Natural killer cell (primary cell): Measurements from ENCODE around the gene WNT8B. TPM values are rescaled to one million over a fixed set of nuclear protein-coding genes. Genes with fewer than 3 reads are reported as not detected.

Experiments used
- ATAC-seq, 3 donors: fragments of 150-1000 bp in 2 of 3; fragments of 200-7000 bp in 1 of 3; cut with Tn5 transposase; 1 replicate in 1 of 3; 2 replicates in 2 of 3; pipeline ENCODE4 v1.10.0; 2021; ENCODE audit warnings: mild to moderate bottlenecking in 2 of 3, moderate library complexity in 2 of 3
- DNase-seq, 2 donors: peaks; one replicate each; pipeline versions ENCODE4 v3.0.0 to v3.0.0-alpha.2; 2013 to 2021; ENCODE audit warnings: mixed read lengths in 1 of 2
- H3K27ac ChIP-seq: one replicate; pipeline ENCODE4 v1.5.1; 2013; ENCODE audit warnings: mild to moderate bottlenecking, low read length
- H3K27me3 ChIP-seq: one replicate; pipeline ENCODE4 v1.6.1; 2013; ENCODE audit warnings: low read length; ENCODE audit not compliant: control insufficient read depth, insufficient read depth
- H3K36me3 ChIP-seq: one replicate; pipeline ENCODE4 v1.6.1; 2013; ENCODE audit warnings: low read length; ENCODE audit not compliant: control insufficient read depth, insufficient read depth
- H3K4me1 ChIP-seq: one replicate; pipeline ENCODE4 v1.6.1; 2013; ENCODE audit warnings: low read length; ENCODE audit not compliant: control insufficient read depth, insufficient read depth
- H3K4me3 ChIP-seq: one replicate; pipeline ENCODE4 v1.5.1; 2013; ENCODE audit warnings: low read length
- H3K9me3 ChIP-seq: one replicate; pipeline ENCODE4 v1.6.1; 2013; ENCODE audit warnings: low read length; ENCODE audit not compliant: control insufficient read depth, insufficient read depth
- H3K27ac Mint-ChIP-seq, 2 donors: one replicate each; pipeline ENCODE4 v1.8.0; 2022; ENCODE audit warnings: mild to moderate bottlenecking in 2 of 2, mixed read lengths in 2 of 2, moderate library complexity in 1 of 2
- H3K27me3 Mint-ChIP-seq, 2 donors: one replicate each; pipeline ENCODE4 v1.8.0; 2022; ENCODE audit warnings: low read depth in 2 of 2, mixed read lengths in 2 of 2
- H3K36me3 Mint-ChIP-seq: one replicate; pipeline ENCODE4 v1.8.0; 2022; ENCODE audit warnings: mixed read lengths
- H3K4me1 Mint-ChIP-seq, 2 donors: one replicate each; pipeline ENCODE4 v1.8.0; 2022; ENCODE audit warnings: mixed read lengths in 2 of 2
- H3K4me3 Mint-ChIP-seq: one replicate; pipeline ENCODE4 v1.8.0; 2022; ENCODE audit warnings: mild to moderate bottlenecking, moderate library complexity, mixed read lengths
- H3K9me3 Mint-ChIP-seq, 2 donors: one replicate each; pipeline ENCODE4 v1.8.0; 2022; ENCODE audit warnings: mixed read lengths in 2 of 2
- WGBS: methylation state at CpG from one replicate; pipeline ENCODE4 v1.1.7; 2013; ENCODE audit warnings: missing lambda C conversion rate; ENCODE audit not compliant: insufficient coverage; 5-methylcytosine and 5-hydroxymethylcytosine counted together
- intact Hi-C: fragments of 100-400 bp; cut with micrococcal nuclease; formaldehyde crosslinking; loops from one replicate; pipeline ENCODE4 v1.14.2; 2022
- total RNA-seq, 4 donors: library from RNA; stranded (reverse); fragments of 120-200 nt in 1 of 4; gene quantifications; one replicate each; pipeline versions ENCODE4 v1.2.3 to v1.2.4, GENCODE V29; 2013 to 2022
- TF ChIP-seq, protein P1 (sequence below): fragments of 200-600 bp; IDR thresholded peaks from one replicate; pipeline ENCODE4 v1.8.0; 2022; ENCODE audit warnings: antibody characterized with exemption

Gene WNT8B
- total RNA-seq, 3 donors from 2014 or later (not counting 1 experiment from before 2014, with no cell fraction given) = not detected

DNA sequence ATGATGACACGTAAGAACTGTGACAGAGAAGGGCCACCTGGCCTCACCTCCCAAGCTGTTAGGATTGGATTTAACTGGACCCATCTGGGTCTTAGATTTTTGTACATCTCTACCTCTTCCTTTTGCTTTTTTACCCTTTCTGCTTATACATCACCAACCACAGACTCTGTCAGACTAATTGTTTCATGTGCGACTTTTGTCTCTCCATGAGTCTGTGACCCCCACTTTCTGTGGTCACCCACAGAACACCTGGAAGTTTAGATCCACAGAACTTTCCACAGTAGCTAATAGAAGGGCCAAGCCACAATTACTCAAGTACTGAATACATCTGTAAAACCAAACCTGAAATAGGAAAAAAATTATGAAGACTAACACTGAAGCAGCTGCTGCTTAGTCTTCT lies 33.8 kb downstream of the WNT8B start:
- Mint-ChIP-seq H3K4me3 (no peak overlapping the region), H3K4me1 (no peaks in the 10 kb centered on the region), H3K27ac (no peak overlapping the region), H3K9me3 (no peaks in the 10 kb centered on the region), H3K27me3 (no peaks in the 10 kb centered on the region), H3K36me3 (peaks cover 10% of the 10 kb centered on the region)
- Histone ChIP-seq H3K4me3 (no peak overlapping the region), H3K9me3 (no peaks in the 10 kb centered on the region), H3K27me3 (no peaks in the 10 kb centered on the region), H3K4me1 (no peaks in the 10 kb centered on the region), H3K27ac (no peak overlapping the region), H3K36me3 (peaks cover 34% of the 10 kb centered on the region)
- no peak for DNase-seq
- TF ChIP-seq, protein P1, sequence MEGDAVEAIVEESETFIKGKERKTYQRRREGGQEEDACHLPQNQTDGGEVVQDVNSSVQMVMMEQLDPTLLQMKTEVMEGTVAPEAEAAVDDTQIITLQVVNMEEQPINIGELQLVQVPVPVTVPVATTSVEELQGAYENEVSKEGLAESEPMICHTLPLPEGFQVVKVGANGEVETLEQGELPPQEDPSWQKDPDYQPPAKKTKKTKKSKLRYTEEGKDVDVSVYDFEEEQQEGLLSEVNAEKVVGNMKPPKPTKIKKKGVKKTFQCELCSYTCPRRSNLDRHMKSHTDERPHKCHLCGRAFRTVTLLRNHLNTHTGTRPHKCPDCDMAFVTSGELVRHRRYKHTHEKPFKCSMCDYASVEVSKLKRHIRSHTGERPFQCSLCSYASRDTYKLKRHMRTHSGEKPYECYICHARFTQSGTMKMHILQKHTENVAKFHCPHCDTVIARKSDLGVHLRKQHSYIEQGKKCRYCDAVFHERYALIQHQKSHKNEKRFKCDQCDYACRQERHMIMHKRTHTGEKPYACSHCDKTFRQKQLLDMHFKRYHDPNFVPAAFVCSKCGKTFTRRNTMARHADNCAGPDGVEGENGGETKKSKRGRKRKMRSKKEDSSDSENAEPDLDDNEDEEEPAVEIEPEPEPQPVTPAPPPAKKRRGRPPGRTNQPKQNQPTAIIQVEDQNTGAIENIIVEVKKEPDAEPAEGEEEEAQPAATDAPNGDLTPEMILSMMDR = no peak
- intact Hi-C loops = no loop called here
- WGBS = 81% methylated on average over 2 of the region's 2 CpGs
- ATAC-seq = no peak

DNA sequence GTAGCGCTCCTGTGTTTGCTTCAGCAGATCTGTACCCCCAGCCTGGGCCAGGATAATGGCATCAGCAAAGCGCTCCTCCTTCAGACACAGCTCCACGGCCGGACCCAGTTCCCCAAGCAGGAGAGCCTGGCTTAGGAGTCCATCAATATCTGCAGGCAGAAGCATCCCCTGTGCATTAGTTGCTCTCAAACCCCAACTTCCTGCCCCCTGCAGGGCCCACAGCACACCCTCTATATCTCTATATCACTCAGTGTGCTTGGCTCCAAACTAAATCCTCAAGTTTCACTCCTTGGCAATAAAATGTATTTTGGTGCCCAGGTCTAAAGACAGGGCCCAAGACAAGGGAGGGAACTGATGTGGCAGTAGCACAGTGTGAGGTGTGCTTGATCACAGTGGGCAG lies 35.2 kb downstream of the WNT8B start:
- ATAC-seq = no peak
- Mint-ChIP-seq H3K27me3 (no peaks in the 10 kb centered on the region), H3K36me3 (peaks cover 15% of the 10 kb centered on the region), H3K4me1 (peaks cover 0 to 3% of the 10 kb centered on the region in 2 donors), H3K4me3 (no peak overlapping the region), H3K9me3 (no peaks in the 10 kb centered on the region), H3K27ac (no peak overlapping the region)
- intact Hi-C loops = no loop called here
- WGBS = 95% methylated on average over 4 of the region's 4 CpGs
- peaks cover 40% of the 10 kb centered on the region for H3K36me3 ChIP-seq
- TF ChIP-seq, protein P1 = no peak
- no peaks in the 10 kb centered on the region for H3K4me1 ChIP-seq
- H3K27ac ChIP-seq = no peak overlapping the region
- H3K9me3 ChIP-seq = no peaks in the 10 kb centered on the region
- no peaks in the 10 kb centered on the region for H3K27me3 ChIP-seq
- H3K4me3 ChIP-seq = no peak overlapping the region
- DNase-seq = no peak

DNA sequence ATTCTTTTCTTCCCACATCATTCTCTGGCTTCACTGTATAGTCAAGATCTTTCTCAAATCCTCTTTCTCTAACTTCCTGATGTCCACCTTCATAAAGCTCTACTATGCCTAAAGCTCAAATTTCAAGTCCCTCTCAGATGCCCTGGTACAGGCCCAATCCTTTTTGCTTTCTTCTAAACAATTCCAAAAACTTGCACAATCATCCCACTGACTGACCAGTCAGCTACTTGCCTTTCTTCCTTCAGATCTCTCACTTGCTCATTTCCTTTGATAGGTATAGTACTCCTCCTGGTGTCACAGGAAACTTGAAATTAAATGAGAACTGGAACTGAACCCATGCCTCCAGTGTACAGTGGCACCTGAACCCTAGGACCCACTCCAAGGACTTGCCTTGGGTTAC lies 38.6 kb downstream of the WNT8B start:
- H3K9me3 Mint-ChIP-seq = no peaks in the 10 kb centered on the region
- DNase-seq (no peak), ATAC-seq (no peak)
- no peaks in the 10 kb centered on the region for H3K27me3 ChIP-seq
- intact Hi-C loops = no loop called here
- no peak overlapping the region for H3K4me3 Mint-ChIP-seq
- no peaks in the 10 kb centered on the region for H3K9me3 ChIP-seq
- peaks cover 9% of the 10 kb centered on the region for H3K36me3 Mint-ChIP-seq
- no peak overlapping the region for H3K27ac Mint-ChIP-seq
- H3K4me3 ChIP-seq = no peak overlapping the region
- no peaks in the 10 kb centered on the region for H3K4me1 ChIP-seq
- peaks cover 45% of the 10 kb centered on the region for H3K36me3 ChIP-seq
- TF ChIP-seq, protein P1 = no peak
- no peak overlapping the region for H3K27ac ChIP-seq
- peaks cover 0 to 4% of the 10 kb centered on the region in 2 donors for H3K4me1 Mint-ChIP-seq
- no peaks in the 10 kb centered on the region for H3K27me3 Mint-ChIP-seq

DNA sequence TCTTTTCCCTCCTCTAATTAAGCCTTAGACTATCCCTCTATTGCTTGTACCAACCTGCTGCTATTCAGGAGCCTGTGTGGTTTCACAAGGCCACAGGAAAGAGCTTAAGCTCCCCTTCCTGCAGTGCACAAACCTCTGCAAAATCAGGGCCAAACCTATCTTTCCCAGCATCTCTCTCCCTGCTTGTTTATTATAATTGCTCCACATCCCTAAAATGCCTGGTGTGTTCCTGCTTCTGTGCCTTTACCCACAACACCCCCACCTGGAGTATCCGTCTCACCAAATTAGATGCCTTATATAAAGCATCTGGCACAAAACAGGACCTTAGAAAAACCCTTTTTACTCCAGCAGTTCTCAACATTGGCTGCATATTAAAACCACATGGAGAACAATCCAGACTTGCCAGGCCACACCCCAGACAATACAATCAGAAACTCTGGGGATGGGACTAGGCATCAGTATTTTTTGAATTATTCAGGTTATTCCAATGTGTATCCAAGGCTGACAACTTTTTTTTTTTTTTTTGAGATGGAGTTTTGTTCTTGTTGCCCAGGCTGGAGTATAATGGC lies 40.2 kb downstream of the WNT8B start:
- H3K4me3 Mint-ChIP-seq = no peak overlapping the region
- 88% methylated on average over 1 of the region's 1 CpG for WGBS

More for the DNA sequence above, 40.2 kb downstream of the WNT8B start:
- DNase-seq (no peak), ATAC-seq (no peak)
- peaks cover 9% of the 10 kb centered on the region for H3K36me3 Mint-ChIP-seq
- Histone ChIP-seq H3K4me3 (no peak overlapping the region), H3K27me3 (no peaks in the 10 kb centered on the region), H3K9me3 (no peaks in the 10 kb centered on the region), H3K27ac (no peak overlapping the region), H3K36me3 (peaks cover 38% of the 10 kb centered on the region), H3K4me1 (no peaks in the 10 kb centered on the region)
- intact Hi-C loops = no loop called here
- TF ChIP-seq, protein P1 = no peak
- H3K27ac Mint-ChIP-seq = no peak overlapping the region
- H3K27me3 Mint-ChIP-seq = no peaks in the 10 kb centered on the region
- no peaks in the 10 kb centered on the region for H3K9me3 Mint-ChIP-seq
- peaks cover 2 to 7% of the 10 kb centered on the region in 2 donors for H3K4me1 Mint-ChIP-seq
